OCI-LY3 (cell line): ENCODE data around the gene LUM.

Source experiments
- H2AFZ ChIP-seq: fragments of 200-600, 300-600 bp; shearing (Covaris generic); 2 replicates; pipeline ENCODE4 v1.6.0; 2014; ENCODE audit warnings: antibody characterized with exemption, low read depth, low read length
- H3K27ac ChIP-seq: fragments of 200-600, 300-600 bp; sonication (generic); 2 replicates; pipeline ENCODE4 v1.5.1; 2014; ENCODE audit warnings: mild to moderate bottlenecking, low read length, moderate library complexity, mixed read lengths
- H3K27me3 ChIP-seq: fragments of 200-600, 300-600 bp; sonication (generic); 2 replicates; pipeline ENCODE4 v1.6.1; 2014; ENCODE audit warnings: low read depth, low read length, mixed read lengths
- H3K36me3 ChIP-seq: fragments of 200-600, 300-600 bp; sonication (generic); replicated peaks from 2 replicates; pipeline ENCODE3; 2014; ENCODE audit warnings: low read depth, low read length, mixed read lengths
- H3K4me1 ChIP-seq: fragments of 300-600, 200-600 bp; sonication (generic); 2 replicates; pipeline ENCODE4 v1.6.1; 2014; ENCODE audit warnings: low read length, mixed read lengths
- H3K4me2 ChIP-seq: fragments of 200-600, 300-600 bp; sonication (generic); 2 replicates; pipeline ENCODE4 v1.6.1; 2014; ENCODE audit warnings: low read length, mixed read lengths
- H3K4me3 ChIP-seq: fragments of 300-600, 200-600 bp; sonication (generic); 2 replicates; pipeline ENCODE4 v1.5.1; 2014; ENCODE audit warnings: antibody characterized with exemption, mild to moderate bottlenecking, low read length, moderate library complexity
- H3K79me2 ChIP-seq: fragments of 300-600, 200-600 bp; shearing (Covaris generic); 2 replicates; pipeline ENCODE4 v1.6.1; 2014; ENCODE audit warnings: mild to moderate bottlenecking, low read length, mixed read lengths
- H3K9ac ChIP-seq: fragments of 300-600, 200-600 bp; shearing (Covaris generic); 2 replicates; pipeline ENCODE4 v1.6.0; 2014; ENCODE audit warnings: mild to moderate bottlenecking, low read length, moderate library complexity
- H3K9me3 ChIP-seq: fragments of 200-600, 300-600 bp; shearing (Covaris generic); 2 replicates; pipeline ENCODE4 v1.6.1; 2014; ENCODE audit warnings: low read length, mixed read lengths; ENCODE audit not compliant: insufficient read depth
- H4K20me1 ChIP-seq: fragments of 200-600, 300-600 bp; sonication (generic); 2 replicates; pipeline ENCODE4 v1.6.1; 2016; ENCODE audit warnings: low read length, mixed read lengths; ENCODE audit not compliant: insufficient read depth
- EZH2phosphoT487 ChIP-seq: fragments of 200-600 bp; shearing (Covaris generic); IDR thresholded peaks from 2 replicates; pipeline ENCODE4 v1.6.1; 2018; ENCODE audit warnings: antibody characterized with exemption, mixed run types, low read depth
- TF ChIP-seq, protein P1 (sequence below): fragments of 200-600, 300-600 bp; sonication (generic); IDR thresholded peaks from 2 replicates; pipeline ENCODE4 v1.5.1; 2014; ENCODE audit warnings: antibody characterized with exemption, low read length, low read depth

LUM gene

DNA sequence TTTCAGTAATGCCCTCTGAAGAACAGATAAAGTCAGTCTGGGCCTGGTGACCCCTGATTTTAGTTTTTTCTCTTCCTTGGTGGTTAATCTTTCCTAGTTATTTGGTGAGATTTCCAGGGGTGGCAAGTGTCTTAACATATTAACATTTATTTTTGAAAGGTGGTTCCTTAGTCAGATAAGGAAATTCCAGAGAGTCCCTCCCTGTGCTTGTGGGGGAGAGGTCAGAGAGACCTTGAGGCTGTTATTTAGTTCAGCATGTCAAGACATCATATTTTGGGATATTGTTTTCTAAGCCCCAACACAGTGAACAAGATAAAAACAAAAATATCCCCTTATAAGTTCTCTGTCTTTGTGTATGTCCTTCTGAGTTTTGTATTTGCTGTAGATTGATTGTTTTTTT, 9.5 kb upstream of the LUM start:
- TF ChIP-seq, protein P1, sequence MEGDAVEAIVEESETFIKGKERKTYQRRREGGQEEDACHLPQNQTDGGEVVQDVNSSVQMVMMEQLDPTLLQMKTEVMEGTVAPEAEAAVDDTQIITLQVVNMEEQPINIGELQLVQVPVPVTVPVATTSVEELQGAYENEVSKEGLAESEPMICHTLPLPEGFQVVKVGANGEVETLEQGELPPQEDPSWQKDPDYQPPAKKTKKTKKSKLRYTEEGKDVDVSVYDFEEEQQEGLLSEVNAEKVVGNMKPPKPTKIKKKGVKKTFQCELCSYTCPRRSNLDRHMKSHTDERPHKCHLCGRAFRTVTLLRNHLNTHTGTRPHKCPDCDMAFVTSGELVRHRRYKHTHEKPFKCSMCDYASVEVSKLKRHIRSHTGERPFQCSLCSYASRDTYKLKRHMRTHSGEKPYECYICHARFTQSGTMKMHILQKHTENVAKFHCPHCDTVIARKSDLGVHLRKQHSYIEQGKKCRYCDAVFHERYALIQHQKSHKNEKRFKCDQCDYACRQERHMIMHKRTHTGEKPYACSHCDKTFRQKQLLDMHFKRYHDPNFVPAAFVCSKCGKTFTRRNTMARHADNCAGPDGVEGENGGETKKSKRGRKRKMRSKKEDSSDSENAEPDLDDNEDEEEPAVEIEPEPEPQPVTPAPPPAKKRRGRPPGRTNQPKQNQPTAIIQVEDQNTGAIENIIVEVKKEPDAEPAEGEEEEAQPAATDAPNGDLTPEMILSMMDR = no peak
- TF ChIP-seq EZH2phosphoT487 = no peak
- Histone ChIP-seq H3K4me1 (no peaks in the 10 kb centered on the region), H3K4me2 (no peak overlapping the region), H4K20me1 (no peaks in the 10 kb centered on the region), H3K4me3 (no peak overlapping the region), H3K9me3 (no peaks in the 10 kb centered on the region), H3K9ac (no peak overlapping the region), H2AFZ (no peak overlapping the region), H3K36me3 (no peaks in the 10 kb centered on the region), H3K27ac (no peak overlapping the region), H3K27me3 (no peaks in the 10 kb centered on the region), H3K79me2 (no peaks in the 10 kb centered on the region)

DNA sequence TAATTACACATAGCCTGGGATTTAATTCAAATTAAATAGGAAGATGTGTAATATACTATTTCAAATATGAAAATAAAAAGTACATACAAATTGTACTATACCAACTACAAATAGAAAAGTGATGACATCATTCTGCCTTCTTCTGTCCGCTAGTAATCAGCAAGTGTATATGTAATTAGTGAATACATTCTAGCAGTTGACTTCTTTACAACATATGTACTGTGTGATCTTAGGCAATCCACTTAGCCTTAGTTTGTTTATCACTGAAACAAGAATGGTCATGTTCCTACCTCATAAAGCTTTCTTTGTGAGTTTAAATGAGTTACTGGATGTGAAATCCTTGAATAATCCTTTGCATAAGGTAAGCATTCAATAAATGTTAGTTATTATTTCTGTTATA, 7.8 kb upstream of the LUM start:
- Histone ChIP-seq H3K27me3 (no peaks in the 10 kb centered on the region), H3K9ac (no peak overlapping the region), H3K4me3 (no peak overlapping the region), H3K9me3 (no peaks in the 10 kb centered on the region), H3K4me2 (no peak overlapping the region), H4K20me1 (no peaks in the 10 kb centered on the region), H3K36me3 (no peaks in the 10 kb centered on the region), H3K79me2 (no peaks in the 10 kb centered on the region), H3K27ac (no peak overlapping the region), H2AFZ (no peak overlapping the region; the same call in 1 of the 2 replicates), H3K4me1 (no peaks in the 10 kb centered on the region)
- TF ChIP-seq, protein P1 = no peak
- no peak for TF ChIP-seq EZH2phosphoT487

DNA sequence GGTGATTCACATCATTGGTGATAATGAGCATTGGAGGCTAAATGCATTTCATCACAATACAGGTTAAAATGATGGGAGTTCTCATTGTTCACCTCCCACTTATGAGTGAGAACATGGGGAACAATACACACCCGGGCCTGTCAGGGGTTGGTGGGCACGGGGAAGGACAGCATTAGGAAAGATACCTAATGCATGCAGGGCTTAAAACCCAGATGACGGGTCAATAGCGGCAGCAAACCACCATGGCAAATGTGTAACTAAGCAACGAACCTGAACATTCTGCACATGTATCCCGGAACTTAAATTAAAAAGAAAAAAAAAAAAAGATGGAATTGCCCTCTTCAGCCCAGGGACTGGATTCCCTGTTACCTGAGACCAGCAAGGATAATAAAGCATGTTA, 2.3 kb upstream of the LUM start:
- H2AFZ ChIP-seq = peak overlapping the region; percentile 69
- no peak overlapping the region for H3K4me3 ChIP-seq
- H3K27ac ChIP-seq = no peak overlapping the region
- H3K4me1 ChIP-seq = peaks cover 10% of the 10 kb centered on the region; the same call in 1 of the 2 replicates
- H3K9ac ChIP-seq = no peak overlapping the region
- H3K36me3 ChIP-seq = no peaks in the 10 kb centered on the region
- no peaks in the 10 kb centered on the region for H4K20me1 ChIP-seq
- no peaks in the 10 kb centered on the region for H3K79me2 ChIP-seq
- peak overlapping the region; percentile 19; the same call in 1 of the 2 replicates for H3K4me2 ChIP-seq
- TF ChIP-seq, protein P1 = no peak
- TF ChIP-seq EZH2phosphoT487 = no peak
- no peaks in the 10 kb centered on the region for H3K9me3 ChIP-seq
- H3K27me3 ChIP-seq = no peaks in the 10 kb centered on the region

DNA sequence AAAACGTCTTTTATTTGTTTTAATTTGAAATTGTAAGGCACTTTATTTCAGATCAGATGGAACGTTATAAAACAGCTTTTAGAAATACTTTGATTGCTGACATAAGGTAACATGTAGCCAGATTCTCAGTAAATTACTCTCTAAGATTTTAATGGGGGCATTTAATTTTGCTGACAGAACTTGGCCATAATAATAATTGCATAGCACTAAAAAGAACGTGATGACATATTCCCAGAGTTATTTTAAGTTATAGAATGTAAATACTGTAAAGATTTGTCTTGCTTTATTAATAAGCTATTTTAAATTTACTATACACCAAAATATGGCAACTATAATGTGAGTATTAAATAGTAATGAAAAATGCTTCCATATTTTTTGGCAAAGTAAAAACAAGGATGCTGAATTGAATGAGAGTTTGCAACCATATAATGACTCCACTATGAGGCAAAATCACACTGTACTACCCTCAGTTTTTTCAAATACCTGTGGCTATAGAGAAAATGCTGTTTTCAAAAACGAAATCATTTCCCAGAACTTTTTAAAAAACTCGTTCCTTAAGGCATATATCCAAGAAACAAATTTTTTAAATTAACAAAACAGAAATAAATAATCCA, 876 bp downstream of the LUM start:
- TF ChIP-seq, protein P1 = no peak
- TF ChIP-seq EZH2phosphoT487 = no peak
- Histone ChIP-seq H3K27me3 (no peaks in the 10 kb centered on the region), H3K9me3 (no peaks in the 10 kb centered on the region), H2AFZ (no peak overlapping the region), H3K36me3 (no peaks in the 10 kb centered on the region), H3K79me2 (no peaks in the 10 kb centered on the region), H3K4me1 (peaks cover 10% of the 10 kb centered on the region; the same call in 1 of the 2 replicates), H3K4me3 (no peak overlapping the region), H4K20me1 (no peaks in the 10 kb centered on the region), H3K4me2 (no peak overlapping the region), H3K9ac (no peak overlapping the region), H3K27ac (no peak overlapping the region)
